Measurements from ENCODE around the gene A2M. TPM values are rescaled to one million over a fixed set of nuclear protein-coding genes. Genes with fewer than 3 reads are reported as not detected.

A2M gene
- total and polyA plus RNA-seq, 2 experiments from 2014 or later: 0.92 TPM; not detected in 1

DNA sequence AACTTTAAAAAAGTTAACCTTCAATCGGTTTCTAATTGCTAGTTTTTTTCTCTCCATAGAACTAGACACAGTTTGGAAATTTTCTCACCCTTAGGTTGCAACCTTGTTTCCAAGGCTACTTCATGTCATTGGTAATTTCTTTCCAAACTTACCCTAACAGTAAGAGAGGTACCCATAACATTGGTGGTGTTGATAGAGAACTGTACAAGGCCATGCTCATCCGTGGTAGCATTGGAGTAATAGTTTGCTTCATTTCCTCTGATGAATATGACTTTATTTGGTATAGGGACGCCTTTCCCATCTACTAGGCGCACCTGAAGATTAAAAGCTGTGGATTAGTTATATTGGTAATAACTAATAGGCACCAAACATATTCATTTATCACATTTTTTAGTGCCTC, 11.6 kb downstream of the A2M start (continued):
- TF ChIP-seq REST (IDR thresholded peaks at IDR 0.05; ENCODE audit: unreplicated experiment): no peak
- no peak for TF ChIP-seq ZNF331 (CRISPR knock-in tag; IDR thresholded peaks at IDR 0.05; ENCODE audit: low read depth)
- TF ChIP-seq CTCF (conservative IDR thresholded peaks at IDR 0.05; ENCODE audit: low read depth in 2 of 2): no peak
- no peak for TF ChIP-seq JUNB (IDR thresholded peaks at IDR 0.05; ENCODE audit: unreplicated experiment)
- TF ChIP-seq ZNF114 (CRISPR knock-in tag; IDR thresholded peaks at IDR 0.05): no peak
- no peak for TF ChIP-seq CREB1 (CRISPR knock-in tag; IDR thresholded peaks at IDR 0.05; ENCODE audit: low read depth)

GRCh38 chr12:9103050-9103849, 12.5 kb downstream of the A2M start:
- H3K36me3 ChIP-seq (ENCODE audit: insufficient read depth): no peaks in the 10 kb centered on the region
- H3K27ac ChIP-seq (ENCODE audit: low read depth): no peak overlapping the region
- no peak overlapping the region for H3K4me3 Mint-ChIP-seq
- no peak overlapping the region for H3K4me3 ChIP-seq
- DNase-seq (ENCODE audit: low spot score): no peak
- H3K36me3 Mint-ChIP-seq (ENCODE audit: low read depth): no peaks in the 10 kb centered on the region
- no peaks in the 10 kb centered on the region for H3K27me3 ChIP-seq (ENCODE audit: insufficient read depth)
- H3K9me2 ChIP-seq (ENCODE audit: insufficient read depth): no peaks in the 10 kb centered on the region; the same call in 1 of the 2 replicates
- H3F3A ChIP-seq (replicated peaks; ENCODE audit: low read depth): no peaks in the 10 kb centered on the region
- H2AFZ ChIP-seq: no peak overlapping the region
- H3K4me1 Mint-ChIP-seq: no peaks in the 10 kb centered on the region
- H3K79me2 ChIP-seq (replicated peaks; ENCODE audit: insufficient read depth): no peaks in the 10 kb centered on the region
- TF ChIP-seq EZH2 (IDR thresholded peaks at IDR 0.05; ENCODE audit: low read depth, unreplicated experiment): no peak
- TF ChIP-seq STAT1 (IDR thresholded peaks at IDR 0.05; ENCODE audit: unreplicated experiment): no peak
- no peak for TF ChIP-seq NANOG (IDR thresholded peaks at IDR 0.05; ENCODE audit: borderline replicate concordance)
- TF ChIP-seq EZH2phosphoT487 (IDR thresholded peaks at IDR 0.05; ENCODE audit: unreplicated experiment): no peak
- TF ChIP-seq POLR2AphosphoS5 (IDR thresholded peaks at IDR 0.05; ENCODE audit: low read depth): no peak
- TF ChIP-seq ZNF331 (CRISPR knock-in tag; IDR thresholded peaks at IDR 0.05; ENCODE audit: low read depth): no peak
- TF ChIP-seq ZNF114 (CRISPR knock-in tag; IDR thresholded peaks at IDR 0.05): no peak
- no peak for TF ChIP-seq JUNB (IDR thresholded peaks at IDR 0.05; ENCODE audit: unreplicated experiment)
- TF ChIP-seq, protein P1, sequence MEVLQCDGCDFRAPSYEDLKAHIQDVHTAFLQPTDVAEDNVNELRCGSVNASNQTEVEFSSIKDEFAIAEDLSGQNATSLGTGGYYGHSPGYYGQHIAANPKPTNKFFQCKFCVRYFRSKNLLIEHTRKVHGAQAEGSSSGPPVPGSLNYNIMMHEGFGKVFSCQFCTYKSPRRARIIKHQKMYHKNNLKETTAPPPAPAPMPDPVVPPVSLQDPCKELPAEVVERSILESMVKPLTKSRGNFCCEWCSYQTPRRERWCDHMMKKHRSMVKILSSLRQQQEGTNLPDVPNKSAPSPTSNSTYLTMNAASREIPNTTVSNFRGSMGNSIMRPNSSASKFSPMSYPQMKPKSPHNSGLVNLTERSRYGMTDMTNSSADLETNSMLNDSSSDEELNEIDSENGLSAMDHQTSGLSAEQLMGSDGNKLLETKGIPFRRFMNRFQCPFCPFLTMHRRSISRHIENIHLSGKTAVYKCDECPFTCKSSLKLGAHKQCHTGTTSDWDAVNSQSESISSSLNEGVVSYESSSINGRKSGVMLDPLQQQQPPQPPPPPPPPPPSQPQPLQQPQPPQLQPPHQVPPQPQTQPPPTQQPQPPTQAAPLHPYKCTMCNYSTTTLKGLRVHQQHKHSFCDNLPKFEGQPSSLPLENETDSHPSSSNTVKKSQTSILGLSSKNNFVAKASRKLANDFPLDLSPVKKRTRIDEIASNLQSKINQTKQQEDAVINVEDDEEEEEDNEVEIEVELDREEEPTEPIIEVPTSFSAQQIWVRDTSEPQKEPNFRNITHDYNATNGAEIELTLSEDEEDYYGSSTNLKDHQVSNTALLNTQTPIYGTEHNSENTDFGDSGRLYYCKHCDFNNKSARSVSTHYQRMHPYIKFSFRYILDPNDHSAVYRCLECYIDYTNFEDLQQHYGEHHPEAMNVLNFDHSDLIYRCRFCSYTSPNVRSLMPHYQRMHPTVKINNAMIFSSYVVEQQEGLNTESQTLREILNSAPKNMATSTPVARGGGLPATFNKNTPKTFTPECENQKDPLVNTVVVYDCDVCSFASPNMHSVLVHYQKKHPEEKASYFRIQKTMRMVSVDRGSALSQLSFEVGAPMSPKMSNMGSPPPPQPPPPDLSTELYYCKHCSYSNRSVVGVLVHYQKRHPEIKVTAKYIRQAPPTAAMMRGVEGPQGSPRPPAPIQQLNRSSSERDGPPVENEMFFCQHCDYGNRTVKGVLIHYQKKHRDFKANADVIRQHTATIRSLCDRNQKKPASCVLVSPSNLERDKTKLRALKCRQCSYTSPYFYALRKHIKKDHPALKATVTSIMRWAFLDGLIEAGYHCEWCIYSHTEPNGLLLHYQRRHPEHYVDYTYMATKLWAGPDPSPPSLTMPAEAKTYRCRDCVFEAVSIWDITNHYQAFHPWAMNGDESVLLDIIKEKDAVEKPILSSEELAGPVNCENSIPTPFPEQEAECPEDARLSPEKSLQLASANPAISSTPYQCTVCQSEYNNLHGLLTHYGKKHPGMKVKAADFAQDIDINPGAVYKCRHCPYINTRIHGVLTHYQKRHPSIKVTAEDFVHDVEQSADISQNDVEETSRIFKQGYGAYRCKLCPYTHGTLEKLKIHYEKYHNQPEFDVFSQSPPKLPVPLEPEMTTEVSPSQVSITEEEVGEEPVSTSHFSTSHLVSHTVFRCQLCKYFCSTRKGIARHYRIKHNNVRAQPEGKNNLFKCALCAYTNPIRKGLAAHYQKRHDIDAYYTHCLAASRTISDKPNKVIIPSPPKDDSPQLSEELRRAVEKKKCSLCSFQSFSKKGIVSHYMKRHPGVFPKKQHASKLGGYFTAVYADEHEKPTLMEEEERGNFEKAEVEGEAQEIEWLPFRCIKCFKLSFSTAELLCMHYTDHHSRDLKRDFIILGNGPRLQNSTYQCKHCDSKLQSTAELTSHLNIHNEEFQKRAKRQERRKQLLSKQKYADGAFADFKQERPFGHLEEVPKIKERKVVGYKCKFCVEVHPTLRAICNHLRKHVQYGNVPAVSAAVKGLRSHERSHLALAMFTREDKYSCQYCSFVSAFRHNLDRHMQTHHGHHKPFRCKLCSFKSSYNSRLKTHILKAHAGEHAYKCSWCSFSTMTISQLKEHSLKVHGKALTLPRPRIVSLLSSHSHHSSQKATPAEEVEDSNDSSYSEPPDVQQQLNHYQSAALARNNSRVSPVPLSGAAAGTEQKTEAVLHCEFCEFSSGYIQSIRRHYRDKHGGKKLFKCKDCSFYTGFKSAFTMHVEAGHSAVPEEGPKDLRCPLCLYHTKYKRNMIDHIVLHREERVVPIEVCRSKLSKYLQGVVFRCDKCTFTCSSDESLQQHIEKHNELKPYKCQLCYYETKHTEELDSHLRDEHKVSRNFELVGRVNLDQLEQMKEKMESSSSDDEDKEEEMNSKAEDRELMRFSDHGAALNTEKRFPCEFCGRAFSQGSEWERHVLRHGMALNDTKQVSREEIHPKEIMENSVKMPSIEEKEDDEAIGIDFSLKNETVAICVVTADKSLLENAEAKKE (CRISPR knock-in tag; IDR thresholded peaks at IDR 0.05): no peak
- TF ChIP-seq CREB1 (CRISPR knock-in tag; IDR thresholded peaks at IDR 0.05; ENCODE audit: low read depth): no peak
- H3K27ac Mint-ChIP-seq: no peak overlapping the region
- no peaks in the 10 kb centered on the region for H3K4me1 ChIP-seq (ENCODE audit: insufficient read depth)
- no peak overlapping the region for H3K4me2 ChIP-seq
- H4K20me1 ChIP-seq (replicated peaks; ENCODE audit: insufficient read depth): no peaks in the 10 kb centered on the region
- ATAC-seq: no peak
- H3K27me3 Mint-ChIP-seq (ENCODE audit: insufficient read depth, low read depth, poor library complexity): no peaks in the 10 kb centered on the region
- H3K9me3 Mint-ChIP-seq: no peaks in the 10 kb centered on the region; the same call in 2 of the 3 replicates

Measured in GM23338 (cell line).